Measurements from ENCODE around the gene SLC22A4. TPM values are rescaled to one million over a fixed set of nuclear protein-coding genes. Genes with fewer than 3 reads are reported as not detected.

The SLC22A4 gene
- total RNA-seq, 1 donor from 2014 or later, result 1.8 TPM

- DNase-seq (ENCODE audit: low read depth), result no peak
- Histone ChIP-seq H3K4me3 (ENCODE audit: low read depth, low read length) (no peak overlapping the region), H3K36me3 (ENCODE audit: control insufficient read depth, insufficient read depth, low read length) (no peaks in the 10 kb centered on the region), H3K27me3 (ENCODE audit: control insufficient read depth, insufficient read depth, low read length) (no peaks in the 10 kb centered on the region)
- TF ChIP-seq, protein P1, sequence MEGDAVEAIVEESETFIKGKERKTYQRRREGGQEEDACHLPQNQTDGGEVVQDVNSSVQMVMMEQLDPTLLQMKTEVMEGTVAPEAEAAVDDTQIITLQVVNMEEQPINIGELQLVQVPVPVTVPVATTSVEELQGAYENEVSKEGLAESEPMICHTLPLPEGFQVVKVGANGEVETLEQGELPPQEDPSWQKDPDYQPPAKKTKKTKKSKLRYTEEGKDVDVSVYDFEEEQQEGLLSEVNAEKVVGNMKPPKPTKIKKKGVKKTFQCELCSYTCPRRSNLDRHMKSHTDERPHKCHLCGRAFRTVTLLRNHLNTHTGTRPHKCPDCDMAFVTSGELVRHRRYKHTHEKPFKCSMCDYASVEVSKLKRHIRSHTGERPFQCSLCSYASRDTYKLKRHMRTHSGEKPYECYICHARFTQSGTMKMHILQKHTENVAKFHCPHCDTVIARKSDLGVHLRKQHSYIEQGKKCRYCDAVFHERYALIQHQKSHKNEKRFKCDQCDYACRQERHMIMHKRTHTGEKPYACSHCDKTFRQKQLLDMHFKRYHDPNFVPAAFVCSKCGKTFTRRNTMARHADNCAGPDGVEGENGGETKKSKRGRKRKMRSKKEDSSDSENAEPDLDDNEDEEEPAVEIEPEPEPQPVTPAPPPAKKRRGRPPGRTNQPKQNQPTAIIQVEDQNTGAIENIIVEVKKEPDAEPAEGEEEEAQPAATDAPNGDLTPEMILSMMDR (IDR thresholded peaks at IDR 0.05; ENCODE audit: insufficient read depth, low read length, poor library complexity, severe bottlenecking), result no peak
These were observed 2.3 kb downstream of the SLC22A4 start for GRCh38 chr5:132296412-132297016.

DNA sequence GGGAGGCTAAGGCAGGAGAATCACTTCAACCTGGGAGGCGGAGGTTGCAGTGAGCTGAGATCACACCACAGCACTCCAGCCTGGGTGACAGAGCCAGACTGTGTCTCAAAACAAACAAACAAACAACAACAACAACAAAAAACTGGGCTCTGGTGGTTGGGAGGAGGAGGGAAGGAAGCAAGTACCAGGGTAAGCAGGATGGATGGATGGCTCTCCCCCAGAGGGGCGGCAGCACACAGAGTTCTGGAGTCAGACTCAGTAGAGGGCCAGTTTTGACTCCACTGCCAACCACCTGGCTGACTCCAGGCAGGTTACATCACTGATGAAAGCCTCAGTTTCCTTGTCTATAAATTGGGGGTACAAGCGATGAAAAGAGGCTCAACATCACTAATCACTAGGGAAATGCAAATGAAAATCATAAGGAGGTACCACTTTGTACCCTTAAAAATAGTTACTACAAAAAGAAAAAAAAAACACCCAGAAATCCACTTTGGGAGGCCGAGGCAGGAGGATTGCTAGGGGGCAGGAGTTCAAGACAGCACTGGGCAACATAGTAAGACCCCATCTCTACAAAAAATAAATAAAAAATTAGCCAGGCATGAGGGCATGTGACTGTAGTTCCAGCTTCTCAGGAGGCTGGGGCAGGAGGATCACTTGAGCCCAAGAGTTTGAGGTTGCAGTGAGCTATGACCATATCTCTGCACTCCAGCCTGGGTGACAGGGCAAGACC is 3.2 kb downstream of the SLC22A4 start:
- Histone ChIP-seq H3K27me3 (ENCODE audit: control insufficient read depth, insufficient read depth, low read length) (no peaks in the 10 kb centered on the region), H3K4me3 (ENCODE audit: low read depth, low read length) (no peak overlapping the region), H3K36me3 (ENCODE audit: control insufficient read depth, insufficient read depth, low read length) (no peaks in the 10 kb centered on the region)
- TF ChIP-seq, protein P1 (IDR thresholded peaks at IDR 0.05; ENCODE audit: insufficient read depth, low read length, poor library complexity, severe bottlenecking), result no peak
- no peak for DNase-seq (ENCODE audit: low read depth)

DNA sequence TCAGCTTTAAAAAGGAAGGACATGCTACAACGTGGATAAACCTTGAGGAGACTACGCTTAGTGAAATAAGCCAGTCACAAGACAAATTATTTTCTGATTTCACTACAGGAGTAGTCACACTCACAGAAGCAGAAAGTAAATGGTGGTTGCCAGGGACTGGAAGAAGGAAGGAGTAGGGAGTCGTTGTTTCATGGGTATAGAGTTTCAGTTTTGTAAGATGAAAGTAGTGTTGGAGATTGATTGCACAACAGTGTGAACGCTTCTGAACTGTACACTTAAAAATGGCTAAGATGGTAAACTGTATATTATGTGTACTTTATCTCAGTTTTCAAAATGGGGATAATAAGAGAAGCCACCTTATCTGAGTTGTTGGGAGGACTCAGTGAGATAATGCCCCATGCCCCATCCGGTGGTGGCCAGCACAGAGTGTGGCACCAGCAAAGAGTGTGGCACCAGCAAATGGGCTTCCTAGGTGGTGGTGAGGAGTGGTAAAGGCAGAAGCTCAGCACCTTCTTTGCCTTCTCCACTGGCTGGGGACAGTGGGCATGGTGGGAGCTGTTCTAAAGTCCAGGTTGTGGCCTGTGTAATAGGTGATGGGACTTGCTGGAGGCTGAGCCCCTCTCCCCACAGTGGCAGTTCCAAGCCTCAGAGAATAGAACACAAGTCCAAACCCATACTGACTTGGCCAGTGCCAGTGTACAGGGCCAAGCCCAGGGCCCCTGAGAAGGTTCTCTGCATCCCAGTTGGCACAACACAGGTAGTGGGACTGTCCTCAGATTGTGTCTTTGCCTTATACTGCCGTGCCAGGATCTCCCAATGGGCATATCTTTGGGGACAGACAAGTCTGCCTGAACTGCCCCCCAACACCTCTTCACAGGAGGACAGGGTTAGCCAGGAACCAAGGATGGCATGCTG is 4.4 kb downstream of the SLC22A4 start:
- Histone ChIP-seq H3K27me3 (ENCODE audit: control insufficient read depth, insufficient read depth, low read length) (no peaks in the 10 kb centered on the region), H3K4me3 (ENCODE audit: low read depth, low read length) (no peak overlapping the region), H3K36me3 (ENCODE audit: control insufficient read depth, insufficient read depth, low read length) (no peaks in the 10 kb centered on the region)
- TF ChIP-seq, protein P1 (IDR thresholded peaks at IDR 0.05; ENCODE audit: insufficient read depth, low read length, poor library complexity, severe bottlenecking), result no peak
- DNase-seq (ENCODE audit: low read depth), result no peak

- Histone ChIP-seq H3K4me3 (ENCODE audit: low read depth, low read length) (no peak overlapping the region), H3K27me3 (ENCODE audit: control insufficient read depth, insufficient read depth, low read length) (no peaks in the 10 kb centered on the region), H3K36me3 (ENCODE audit: control insufficient read depth, insufficient read depth, low read length) (no peaks in the 10 kb centered on the region)
- no peak for DNase-seq (ENCODE audit: low read depth)
- TF ChIP-seq, protein P1 (IDR thresholded peaks at IDR 0.05; ENCODE audit: insufficient read depth, low read length, poor library complexity, severe bottlenecking), result no peak
These were observed 5.7 kb downstream of the SLC22A4 start for GRCh38 chr5:132299917-132300316.

DNA sequence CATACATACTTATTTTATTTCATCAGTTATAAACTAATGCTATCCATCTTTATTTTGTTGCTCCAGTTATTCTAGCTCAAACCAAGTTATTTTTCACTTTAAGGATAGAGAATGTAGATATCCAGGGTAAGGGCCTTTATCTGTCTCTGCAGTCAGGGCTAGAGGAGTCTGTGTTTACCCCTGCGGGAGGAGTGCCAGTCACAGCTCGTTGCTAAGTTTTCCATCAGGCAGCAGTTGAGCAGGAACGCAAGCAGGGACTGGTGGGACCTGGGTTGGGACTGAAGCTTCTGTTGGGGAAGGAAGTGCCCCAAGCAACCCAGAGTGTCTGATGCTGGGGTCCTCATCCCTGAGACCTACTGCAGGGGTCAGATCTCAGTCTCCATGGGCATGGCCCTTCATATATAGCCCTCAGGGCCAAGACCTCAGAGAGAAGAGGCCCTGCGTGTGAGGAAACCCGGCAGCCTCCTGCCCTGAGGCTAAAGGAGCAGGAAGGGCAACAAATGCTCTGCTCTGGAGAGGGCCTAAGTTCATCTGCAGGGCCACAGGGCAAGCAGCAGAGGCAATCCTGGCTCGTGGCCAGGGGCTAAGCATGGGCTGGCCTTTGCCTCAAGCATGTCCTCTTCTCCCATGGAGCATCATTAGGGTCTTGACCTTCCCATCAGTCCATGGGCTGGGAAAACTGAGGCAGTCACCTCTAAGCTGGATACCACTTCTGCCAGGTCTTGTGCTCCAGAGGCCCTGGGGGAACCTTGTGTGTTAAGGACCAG is 6.6 kb downstream of the SLC22A4 start:
- DNase-seq (ENCODE audit: low read depth), result no peak
- Histone ChIP-seq H3K4me3 (ENCODE audit: low read depth, low read length) (no peak overlapping the region), H3K36me3 (ENCODE audit: control insufficient read depth, insufficient read depth, low read length) (no peaks in the 10 kb centered on the region), H3K27me3 (ENCODE audit: control insufficient read depth, insufficient read depth, low read length) (no peaks in the 10 kb centered on the region)
- TF ChIP-seq, protein P1 (IDR thresholded peaks at IDR 0.05; ENCODE audit: insufficient read depth, low read length, poor library complexity, severe bottlenecking), result no peak
